Right atrium auricular region (tissue), 2 donors: ENCODE measurements around the gene C19orf44. TPM values are rescaled to one million over a fixed set of nuclear protein-coding genes. Genes with fewer than 3 reads are reported as not detected.
"Not testable (repeated sequence)": the region's sequence is repeated elsewhere in the genome, so short reads cannot be mapped to it uniquely, and the experiment has no call there.

ENCODE experiments used
- DNase-seq: peaks from one replicate; pipeline ENCODE4 v3.0.0-alpha.2; 2019; ENCODE audit warnings: low spot score
- H3K27ac ChIP-seq, 2 donors: fragments of 200-600 bp; sonication (generic); 1 replicate in 1 of 2; 2 replicates in 1 of 2; pipeline ENCODE4 v1.5.1; 2016 to 2019
- H3K27me3 ChIP-seq, 2 donors: fragments of 200-600 bp; sonication (generic); one replicate each; pipeline versions ENCODE4 v1.5.1 to v1.6.0; 2017 to 2019
- H3K36me3 ChIP-seq: fragments of 200-600 bp; sonication (generic); one replicate; pipeline ENCODE4 v1.5.1; 2016
- H3K4me1 ChIP-seq, 2 donors: fragments of 200-600 bp; sonication (generic); one replicate each; pipeline versions ENCODE4 v1.5.1 to v1.6.0; 2017 to 2019
- H3K4me3 ChIP-seq, 2 donors: fragments of 200-600 bp; sonication (generic); 1 replicate in 1 of 2; 2 replicates in 1 of 2; pipeline ENCODE4 v1.5.1; 2017 to 2019; ENCODE audit warnings: mild to moderate bottlenecking in 1 of 2, moderate library complexity in 1 of 2
- H3K9me3 ChIP-seq, 2 donors: fragments of 200-600 bp; sonication (generic); one replicate each; pipeline ENCODE4 v1.5.1; 2019
- CTCF ChIP-seq, 2 donors: fragments of 200-600 bp; sonication (generic); IDR thresholded peaks; one replicate each; pipeline ENCODE4 v1.5.1; 2019; ENCODE audit warnings: antibody characterized with exemption in 2 of 2
- total RNA-seq, 2 donors: library from RNA; depleted of rRNA; stranded (reverse); fragments of >200 nt; gene quantifications; one replicate each; pipeline ENCODE4 v1.1.0, GENCODE V29; 2016

C19orf44 gene
- total RNA-seq, 2 donors from 2014 or later, result 2.3 to 6.0 TPM

DNA sequence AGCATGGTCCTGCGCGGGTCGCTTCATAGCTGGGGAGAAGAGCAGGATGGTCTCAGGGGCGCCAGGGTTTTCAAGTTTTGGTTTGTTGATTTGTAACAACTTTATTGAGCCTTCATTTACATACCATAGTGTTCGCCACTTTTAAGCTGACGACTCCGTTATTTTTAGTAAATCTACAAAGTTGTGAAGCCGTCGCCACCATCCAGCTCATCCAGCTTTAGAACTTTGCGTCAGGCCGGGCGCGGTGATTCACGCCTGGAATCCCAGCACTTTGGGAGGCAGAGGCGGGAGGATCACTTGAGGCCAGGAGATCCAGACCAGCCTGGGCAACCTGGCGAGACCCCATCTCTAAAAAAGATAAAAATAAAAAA, 404 bp downstream of the C19orf44 start:
- H3K9me3 ChIP-seq, result no peaks in the 10 kb centered on the region
- DNase-seq, result peak; percentile 70
- H3K4me1 ChIP-seq, result peaks cover 0 to 11% of the 10 kb centered on the region in 2 donors
- H3K36me3 ChIP-seq, result no peaks in the 10 kb centered on the region
- peak overlapping the region; percentile 67 to 74 for H3K4me3 ChIP-seq
- no peak for TF ChIP-seq CTCF (IDR thresholded peaks at IDR 0.05)
- no peaks in the 10 kb centered on the region for H3K27me3 ChIP-seq
- peak overlapping the region; percentile 83 to 86 for H3K27ac ChIP-seq

DNA sequence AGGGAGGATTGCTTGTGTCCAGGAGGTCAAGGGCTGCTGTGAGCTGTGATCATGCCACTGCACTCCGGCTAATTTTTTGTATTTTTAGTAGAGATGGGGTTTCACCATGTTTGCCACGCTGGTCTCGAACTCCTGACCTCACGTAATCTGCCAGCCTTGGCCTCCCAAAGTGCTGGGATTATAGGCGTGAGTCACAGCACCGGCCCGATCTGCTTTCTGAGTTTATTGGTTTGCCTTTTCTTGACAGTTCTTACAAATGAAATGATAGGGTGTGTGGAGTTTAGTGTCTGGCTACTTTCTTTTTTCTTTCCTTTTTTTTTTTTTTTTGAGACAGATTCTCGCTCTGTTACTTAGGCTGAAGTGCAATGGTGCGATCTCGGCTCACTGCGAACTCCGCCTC, 848 bp downstream of the C19orf44 start:
- DNase-seq, result no peak

GRCh38 chr19:16497837-16498236, 1.6 kb downstream of the C19orf44 start:
- Histone ChIP-seq H3K27me3 (no peaks in the 10 kb centered on the region), H3K36me3 (no peaks in the 10 kb centered on the region), H3K27ac (no peak overlapping the region), H3K4me3 (no peak overlapping the region), H3K4me1 (peaks cover 0 to 11% of the 10 kb centered on the region in 2 donors), H3K9me3 (no peaks in the 10 kb centered on the region)
- no peak for DNase-seq
- no peak for TF ChIP-seq CTCF (IDR thresholded peaks at IDR 0.05)

More for the DNA sequence above, 848 bp downstream of the C19orf44 start:
- no peaks in the 10 kb centered on the region for H3K36me3 ChIP-seq
- H3K27me3 ChIP-seq, result no peaks in the 10 kb centered on the region
- H3K27ac ChIP-seq, result peak overlapping the region; percentile 83 to 86
- no peak for TF ChIP-seq CTCF (IDR thresholded peaks at IDR 0.05)
- peaks cover 0 to 11% of the 10 kb centered on the region in 2 donors for H3K4me1 ChIP-seq
- H3K4me3 ChIP-seq, result peak overlapping the region; percentile 67 to 74
- no peaks in the 10 kb centered on the region for H3K9me3 ChIP-seq

GRCh38 chr19:16504271-16504670, 8.1 kb downstream of the C19orf44 start:
- Histone ChIP-seq H3K9me3 (no peaks in the 10 kb centered on the region), H3K36me3 (peaks cover 10% of the 10 kb centered on the region), H3K27ac (no peak overlapping the region), H3K4me3 (no peak overlapping the region), H3K4me1 (no peaks in the 10 kb centered on the region), H3K27me3 (no peaks in the 10 kb centered on the region)
- TF ChIP-seq CTCF (IDR thresholded peaks at IDR 0.05), result no peak
- DNase-seq, result no peak

DNA sequence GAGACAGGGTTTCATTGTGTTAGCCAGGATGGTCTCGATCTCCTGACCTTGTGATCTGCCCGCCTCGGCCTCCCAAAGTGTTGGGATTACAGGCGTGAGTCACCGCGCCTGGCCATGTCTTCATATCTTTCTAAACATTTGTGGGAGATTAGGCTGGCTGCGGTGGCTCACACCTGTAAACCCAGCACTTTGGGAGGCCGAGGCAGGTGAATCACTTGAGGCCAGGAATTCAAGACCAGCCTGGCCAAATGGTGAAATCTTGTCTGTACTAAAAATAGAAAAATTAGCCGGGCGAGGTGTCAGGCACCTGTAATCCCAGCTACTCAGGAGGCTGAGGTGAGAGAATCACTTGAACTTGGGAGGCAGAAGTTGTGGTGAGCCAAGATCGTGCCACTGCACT, 10.0 kb downstream of the C19orf44 start:
- H3K27me3 ChIP-seq, H3K4me1 ChIP-seq, DNase-seq, H3K27ac ChIP-seq, H3K9me3 ChIP-seq, H3K4me3 ChIP-seq: not testable (repeated sequence)
- peaks cover 22% of the 10 kb centered on the region for H3K36me3 ChIP-seq

DNA sequence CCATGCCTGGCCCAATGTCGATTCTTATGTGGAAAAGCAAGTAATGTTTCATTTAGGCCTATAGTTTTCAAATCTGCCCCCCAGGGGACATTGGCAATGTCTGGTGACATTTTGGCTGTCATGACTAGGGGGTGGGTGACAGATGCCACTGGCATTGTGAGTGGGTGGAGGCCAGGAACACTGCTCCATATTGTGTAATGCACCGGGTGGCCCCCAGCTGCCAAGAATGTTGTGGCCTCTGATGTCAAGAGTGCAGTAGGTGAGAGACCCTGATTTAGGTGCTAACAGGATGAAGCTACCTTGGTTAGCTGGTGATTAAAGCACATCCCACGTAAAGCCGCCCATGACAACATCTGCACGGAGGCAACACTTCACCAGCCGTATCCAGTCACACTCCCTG, 10.8 kb downstream of the C19orf44 start:
- peaks cover 22% of the 10 kb centered on the region for H3K36me3 ChIP-seq
- H3K4me1 ChIP-seq, result peaks cover 0 to 9% of the 10 kb centered on the region in 2 donors
- no peak for TF ChIP-seq CTCF (IDR thresholded peaks at IDR 0.05)
- H3K4me3 ChIP-seq, result no peak overlapping the region
- H3K9me3 ChIP-seq, result no peaks in the 10 kb centered on the region
- DNase-seq, result no peak
- H3K27ac ChIP-seq, result no peak overlapping the region
- no peaks in the 10 kb centered on the region for H3K27me3 ChIP-seq
